ENCODE data around the gene OPHN1. TPM values are rescaled to one million over a fixed set of nuclear protein-coding genes. Genes with fewer than 3 reads are reported as not detected.
"Not testable (repeated sequence)": the region's sequence is repeated elsewhere in the genome, so short reads cannot be mapped to it uniquely, and the experiment has no call there.

OPHN1 gene
- total and polyA plus RNA-seq, 10 of the 15 experiments (the other 5 are each of a cell fraction or from before 2014, with no cell fraction given), result under 0.01 to 0.03 (median 0.03) TPM; not detected in 6

DNA sequence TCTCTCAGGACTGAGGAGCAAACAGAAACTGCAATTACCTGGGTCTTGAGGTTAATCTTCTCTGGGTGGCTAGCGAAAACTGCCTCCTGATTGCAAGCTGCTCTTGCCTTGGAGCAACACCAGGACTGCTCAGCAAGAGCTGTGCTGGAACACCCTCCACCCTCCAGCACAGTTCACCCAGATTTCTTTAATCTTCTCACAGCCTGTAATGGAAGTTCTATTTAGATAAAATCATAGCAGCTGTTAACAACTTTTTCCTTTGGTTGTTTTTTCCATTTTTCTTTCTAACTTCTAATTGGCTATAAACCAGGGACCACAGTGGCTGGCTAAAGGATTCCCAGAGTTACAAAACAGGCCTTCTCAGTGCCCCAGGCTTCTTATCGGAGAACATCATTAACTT, 36.3 kb downstream of the OPHN1 start:
- in situ Hi-C loops (cut with MboI) (no loop called here), intact Hi-C loops (cut with micrococcal nuclease; ENCODE audit: unreplicated experiment) (no loop called here)
- RAD21 ChIA-PET (ENCODE audit: unreplicated experiment), result no interaction called here
- Histone ChIP-seq H3K36me3 (ENCODE audit: control insufficient read depth in 2 of 2, insufficient read depth in 2 of 2, low read length in 1 of 2) (no peaks in the 10 kb centered on the region), H3K9ac (ENCODE audit: control insufficient read depth, insufficient read depth, low read length) (no peak overlapping the region), H3K4me3 (no peak overlapping the region), H3K79me2 (ENCODE audit: control insufficient read depth, insufficient read depth, low read length) (no peaks in the 10 kb centered on the region), H3K4me1 (ENCODE audit: control insufficient read depth, insufficient read depth, low read length) (no peaks in the 10 kb centered on the region), H3K27ac (ENCODE audit: control insufficient read depth, insufficient read depth) (no peak overlapping the region), H2AFZ (ENCODE audit: control insufficient read depth, low read depth, low read length) (no peak overlapping the region), H3K9me3 (replicated peaks; ENCODE audit: control insufficient read depth, insufficient read depth, low read length) (no peaks in the 10 kb centered on the region), H3K27me3 (replicated peaks in 1 of 2; ENCODE audit: control insufficient read depth in 2 of 2, insufficient read depth in 2 of 2, low read length in 1 of 2) (no peaks in the 10 kb centered on the region), H4K20me1 (ENCODE audit: control insufficient read depth, insufficient read depth) (no peaks in the 10 kb centered on the region), H3K4me2 (ENCODE audit: control insufficient read depth, insufficient read depth) (no peak overlapping the region)
- POLR2A ChIA-PET, result no interaction called here
- TF ChIP-seq SREBF1 (IDR thresholded peaks at IDR 0.05; ENCODE audit: low read length) (no peak), USF1 (IDR thresholded peaks at IDR 0.05; ENCODE audit: borderline replicate concordance, extremely low read length, insufficient read depth, low read depth, low read length) (no peak), FOXM1 (IDR thresholded peaks at IDR 0.05; ENCODE audit: low read depth, low read length) (no peak), ZBED1 (IDR thresholded peaks at IDR 0.05; ENCODE audit: borderline replicate concordance) (no peak), RELA (IDR thresholded peaks at IDR 0.05; ENCODE audit: borderline replicate concordance, partially characterized antibody) (no peak), SIX5 (IDR thresholded peaks at IDR 0.05; ENCODE audit: low read depth, low read length, severe bottlenecking) (no peak), ZBTB33 (IDR thresholded peaks at IDR 0.05) (no peak), JUNB (IDR thresholded peaks at IDR 0.05) (no peak), MXI1 (IDR thresholded peaks at IDR 0.05; ENCODE audit: low read depth, low read length) (no peak), ZNF384 (IDR thresholded peaks at IDR 0.05; ENCODE audit: borderline replicate concordance, low read depth, low read length) (no peak)
- WGBS (ENCODE audit: insufficient coverage, insufficient replicate concordance, low lambda C conversion rate, missing lambda C conversion rate), result 18% methylated on average over 2 of the region's 2 CpGs
- BruUV-seq (replicated peaks), result no TSS peak
- no peak for FAIRE-seq
- SMC1A ChIA-PET (ENCODE audit: uncharacterized antibody, unreplicated experiment), result no interaction called here
- no peak for ATAC-seq
- CTCF ChIA-PET, result no interaction called here
- DNase-seq (ENCODE audit: low read depth, low spot score), result no peak

DNA sequence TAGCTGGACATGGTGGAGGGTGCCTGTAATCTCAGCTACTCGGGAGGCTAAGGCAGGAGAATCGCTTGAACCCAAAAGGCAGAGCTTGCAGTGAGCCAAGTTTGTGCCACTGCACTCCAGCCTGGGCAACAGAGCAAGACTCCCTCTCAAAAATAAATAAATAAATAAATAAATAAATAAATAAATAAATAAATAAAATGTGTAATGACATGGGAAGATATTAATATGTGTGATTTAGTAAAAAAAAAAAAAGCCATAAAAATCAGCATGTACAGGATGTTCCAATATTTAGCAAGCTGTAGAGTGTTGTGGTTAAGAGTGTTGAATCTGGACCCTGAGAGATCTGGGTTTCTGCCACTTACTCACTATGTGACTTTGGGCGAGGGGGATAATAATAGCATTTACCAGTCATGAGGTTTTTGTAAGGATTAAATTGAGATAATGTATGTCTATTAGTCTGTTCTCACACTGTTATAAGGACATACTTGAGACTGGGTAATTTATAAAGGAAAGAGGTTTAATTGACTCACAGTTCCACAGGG, 43.8 kb downstream of the OPHN1 start:
- H3K27me3 ChIP-seq (replicated peaks in 1 of 2; ENCODE audit: control insufficient read depth in 2 of 2, insufficient read depth in 2 of 2, low read length in 1 of 2); ATAC-seq; SMC1A ChIA-PET (ENCODE audit: uncharacterized antibody, unreplicated experiment); H3K27ac ChIP-seq (ENCODE audit: control insufficient read depth, insufficient read depth); RAD21 ChIA-PET (ENCODE audit: unreplicated experiment); POLR2A ChIA-PET; H3K36me3 ChIP-seq (ENCODE audit: control insufficient read depth in 2 of 2, insufficient read depth in 2 of 2, low read length in 1 of 2); in situ Hi-C loops (cut with MboI); H3K9ac ChIP-seq (ENCODE audit: control insufficient read depth, insufficient read depth, low read length); H3K9me3 ChIP-seq (replicated peaks; ENCODE audit: control insufficient read depth, insufficient read depth, low read length); H3K4me1 ChIP-seq (ENCODE audit: control insufficient read depth, insufficient read depth, low read length); H3K79me2 ChIP-seq (ENCODE audit: control insufficient read depth, insufficient read depth, low read length); H2AFZ ChIP-seq (ENCODE audit: control insufficient read depth, low read depth, low read length); DNase-seq (ENCODE audit: low read depth, low spot score); H4K20me1 ChIP-seq (ENCODE audit: control insufficient read depth, insufficient read depth); intact Hi-C loops (cut with micrococcal nuclease; ENCODE audit: unreplicated experiment); H3K4me2 ChIP-seq (ENCODE audit: control insufficient read depth, insufficient read depth); H3K4me3 ChIP-seq; FAIRE-seq; BruUV-seq (replicated peaks); CTCF ChIA-PET: not testable (repeated sequence)
- WGBS (ENCODE audit: insufficient coverage, insufficient replicate concordance, low lambda C conversion rate, missing lambda C conversion rate), result 0% methylated on average over 3 of the region's 3 CpGs
